Measurements from ENCODE around the gene SALL1.

The SALL1 gene

DNA sequence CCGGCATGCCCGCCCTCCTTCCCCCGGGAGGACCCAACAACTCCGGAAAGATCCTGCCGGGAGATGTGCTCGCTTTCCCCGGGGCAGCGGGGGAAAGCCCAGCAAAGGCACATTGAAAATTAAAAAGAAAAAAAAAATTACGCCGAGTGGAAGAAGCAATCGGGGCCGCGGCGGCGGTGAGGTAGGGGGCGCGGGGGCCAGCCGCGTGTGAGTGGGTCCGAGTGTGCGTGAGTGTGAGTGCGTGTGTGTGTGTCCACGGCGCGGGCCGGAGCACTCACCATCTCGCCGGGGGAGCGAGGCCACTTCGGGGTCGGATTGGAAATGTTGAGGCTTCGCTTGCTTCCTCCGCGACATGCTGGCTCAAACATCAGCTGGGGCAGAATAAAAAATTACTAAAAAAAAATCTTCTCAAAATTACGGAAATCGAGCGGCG is at the start of gene SALL1:
Gene SALL1, minus strand, starts transcription at position 383 of the 433 bp plus-strand sequence. Its CDS starts 29 bp downstream, at position 354.
- peak in 5 of 14 donors; percentile 55 to 83 (median 79) for DNase-seq

GRCh38 chr16:51200793-51201192 is 49.7 kb upstream of the SALL1 start:
- DNase-seq = no peak

DNA sequence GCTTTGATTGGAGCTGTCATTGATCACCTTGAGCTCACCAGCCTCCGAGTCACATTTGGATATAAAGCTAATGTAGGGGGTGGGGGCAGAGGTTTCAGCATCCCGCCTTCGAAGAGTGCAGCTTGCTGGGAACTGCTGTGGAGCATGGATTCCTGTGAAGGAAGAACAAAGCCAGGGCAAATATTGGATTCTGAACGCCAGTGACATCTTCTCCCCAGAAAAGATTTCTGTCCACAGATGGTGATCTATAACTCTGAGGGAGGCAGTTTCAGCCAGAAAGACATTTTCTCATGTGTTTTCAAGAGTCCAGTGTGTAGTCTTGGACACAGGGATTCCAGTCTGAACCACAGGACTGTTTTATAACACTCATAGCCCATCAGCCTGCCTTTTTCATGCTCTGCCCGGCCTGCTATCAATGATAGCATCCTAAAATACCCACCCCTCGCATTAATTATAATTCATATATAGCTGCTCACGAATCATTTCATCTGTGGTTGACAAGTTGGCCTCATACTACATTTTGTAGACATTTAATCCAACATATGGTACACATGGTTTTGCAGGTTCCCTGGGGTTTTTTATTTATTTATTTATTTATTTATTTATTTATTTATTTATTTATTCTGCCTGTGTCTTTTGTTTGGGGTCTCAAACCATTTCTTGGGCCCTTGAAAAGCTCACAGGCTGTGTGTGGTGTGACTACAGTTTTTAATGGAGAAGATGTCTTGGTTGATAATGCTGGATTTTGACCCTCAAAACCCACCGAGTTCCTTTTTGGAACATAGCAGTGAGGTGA is 47.1 kb upstream of the SALL1 start:
- DNase-seq = no peak

- DNase-seq = no peak
These were observed 42.8 kb upstream of the SALL1 start for GRCh38 chr16:51193879-51194278.

DNA sequence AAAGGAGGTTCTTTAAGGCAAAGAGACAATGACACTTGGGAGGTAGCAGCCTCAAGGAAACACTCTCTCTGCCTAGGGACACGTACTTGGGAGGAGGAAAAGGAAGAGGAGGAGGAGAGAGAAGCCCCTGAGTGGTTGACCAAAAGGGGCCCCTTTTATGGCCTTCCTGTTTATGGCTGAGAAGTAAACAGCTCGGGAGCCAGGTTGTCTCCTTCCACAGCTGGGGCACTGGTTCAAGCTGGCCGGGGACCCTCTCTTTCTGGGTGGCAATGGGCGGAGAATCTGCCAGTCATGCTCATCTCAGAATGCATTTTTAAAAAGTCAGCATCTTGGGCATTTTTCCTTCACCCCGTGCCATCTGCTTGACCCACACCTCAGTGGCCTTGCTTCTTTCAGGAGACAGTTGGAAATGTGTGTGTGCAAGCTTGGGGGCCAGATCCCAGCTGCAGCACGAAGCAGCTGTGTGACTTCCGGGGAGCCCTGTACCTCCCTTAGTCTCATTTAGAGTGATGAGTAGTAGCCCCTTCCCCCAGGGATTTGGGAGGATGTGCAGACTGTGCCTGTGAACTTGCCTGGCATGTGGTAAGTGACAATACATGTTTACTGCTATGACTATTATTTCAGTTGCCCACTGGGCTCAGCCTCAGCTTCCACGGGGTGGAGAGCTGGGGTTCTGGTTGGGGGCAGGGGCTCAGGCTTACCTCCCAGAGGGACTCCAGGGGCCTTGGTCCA is 33.8 kb upstream of the SALL1 start:
- no peak for DNase-seq

- no peak for DNase-seq
These were observed 30.4 kb upstream of the SALL1 start for GRCh38 chr16:51181503-51181811.

DNA sequence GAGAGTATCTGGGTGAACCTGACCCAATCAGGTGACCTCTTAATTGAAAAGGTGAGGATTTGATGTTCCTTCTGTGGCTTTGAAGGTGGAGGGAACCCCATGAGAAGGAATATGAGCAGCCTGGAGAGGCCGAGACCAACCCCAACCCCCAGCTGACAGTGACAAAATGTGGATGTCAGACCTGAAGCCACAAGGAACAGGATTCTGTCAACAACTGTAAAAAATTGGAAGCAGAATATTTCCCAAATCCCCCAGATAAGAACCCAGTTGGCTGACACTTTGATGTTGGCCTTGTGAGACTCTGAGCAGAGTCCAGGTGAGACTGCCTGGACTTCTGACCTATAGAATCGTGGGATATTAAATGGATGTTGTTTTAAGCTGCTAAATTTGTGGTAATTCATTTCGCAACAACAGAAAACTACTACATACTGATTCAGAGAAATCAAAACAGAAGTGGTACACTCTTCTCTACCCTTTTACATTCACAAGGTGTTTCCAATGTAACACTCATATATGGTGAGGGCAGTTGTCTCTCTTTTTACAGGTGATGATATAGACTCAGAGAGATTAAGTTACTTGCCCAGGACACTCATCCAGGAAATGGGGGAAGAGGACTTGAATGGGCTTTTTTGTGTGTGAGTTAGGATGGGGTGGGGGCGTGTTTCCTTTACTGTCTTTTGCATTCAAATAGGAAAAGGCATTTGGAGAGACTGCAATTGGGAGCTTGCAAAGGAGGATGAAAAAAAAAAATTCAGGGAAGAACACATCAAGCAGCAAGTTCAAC is 29.8 kb upstream of the SALL1 start:
- DNase-seq = no peak

GRCh38 chr16:51175081-51175480 is 24.0 kb upstream of the SALL1 start:
- no peak for DNase-seq

GRCh38 chr16:51172368-51172767 is 21.3 kb upstream of the SALL1 start:
- DNase-seq = no peak

DNA sequence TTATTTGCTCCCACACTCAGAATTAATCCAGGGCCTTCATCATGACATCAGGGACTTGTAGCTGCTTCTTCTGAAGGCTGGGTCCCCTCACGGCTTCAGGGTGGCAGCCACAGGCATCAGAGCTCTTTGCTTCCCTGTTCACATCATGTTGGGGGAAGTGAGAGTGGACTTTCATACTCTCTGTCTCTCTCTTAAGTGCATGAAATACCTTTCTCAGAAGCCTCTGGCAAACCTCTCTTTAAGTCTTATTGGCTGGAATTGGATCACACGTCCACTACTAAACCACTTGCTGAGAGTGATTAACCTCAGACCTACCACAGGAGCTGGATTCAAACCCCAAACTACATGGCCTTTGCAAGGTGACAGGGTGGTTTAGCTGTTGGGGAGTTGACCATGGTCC is 17.7 kb upstream of the SALL1 start:
- DNase-seq = no peak

DNA sequence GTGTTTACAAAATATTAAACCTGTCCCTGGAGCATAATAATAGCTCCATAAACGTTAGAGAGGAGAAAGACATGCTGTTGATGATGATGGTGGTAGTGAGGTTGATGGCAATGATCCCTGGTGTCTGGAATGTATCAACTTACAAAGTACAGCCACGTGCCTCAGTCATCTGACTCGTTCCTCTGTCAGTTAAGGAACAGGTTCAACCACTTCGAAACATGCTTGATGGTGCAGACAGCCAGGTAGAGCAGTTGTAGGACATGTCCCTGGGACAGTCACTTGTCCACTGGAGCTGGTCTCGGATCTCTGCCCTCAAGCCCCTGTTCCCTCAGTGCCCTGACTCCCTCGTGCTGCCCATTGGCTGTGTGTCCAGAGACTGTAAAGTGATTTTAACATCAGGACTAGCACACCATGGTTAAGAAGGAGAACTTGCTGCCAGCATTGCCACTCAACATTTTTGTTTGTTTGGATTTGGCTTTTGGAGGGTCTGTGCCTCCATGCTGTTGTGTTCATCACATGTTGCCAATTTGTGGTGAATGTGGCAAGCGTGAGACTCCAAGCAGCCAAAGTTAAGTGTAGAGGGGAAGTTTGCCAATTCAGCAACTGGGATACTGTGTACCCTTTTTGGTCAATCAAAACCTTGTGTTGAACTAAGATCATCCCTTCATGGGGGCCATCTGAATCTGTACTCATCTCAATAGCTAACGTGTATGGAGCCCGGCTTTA is 16.3 kb upstream of the SALL1 start:
- no peak for DNase-seq

GRCh38 chr16:51166541-51166940 is 15.5 kb upstream of the SALL1 start:
- no peak for DNase-seq

GRCh38 chr16:51166091-51166490 is 15.0 kb upstream of the SALL1 start:
- no peak for DNase-seq

DNA sequence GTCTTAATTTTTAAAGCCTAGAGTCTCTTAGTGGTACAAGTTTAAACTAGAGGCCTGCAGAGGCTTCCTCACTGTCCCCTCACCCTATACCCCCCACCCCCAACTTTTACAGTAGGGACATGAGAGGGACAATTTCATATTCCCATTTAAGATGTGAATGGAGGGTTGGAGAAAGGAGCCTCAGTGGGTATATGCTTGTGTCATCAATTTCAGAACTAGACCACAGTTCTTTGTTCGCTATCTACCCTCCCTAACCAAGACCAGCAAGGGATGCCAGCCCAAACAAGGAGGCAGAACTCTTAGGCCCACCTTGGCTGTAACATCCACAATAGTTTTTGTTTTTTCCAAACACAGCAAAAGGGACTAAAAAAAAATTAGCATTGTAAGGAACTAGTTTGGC is 14.0 kb upstream of the SALL1 start:
- DNase-seq = no peak

GRCh38 chr16:51164574-51164973 is 13.5 kb upstream of the SALL1 start:
- no peak for DNase-seq

DNA sequence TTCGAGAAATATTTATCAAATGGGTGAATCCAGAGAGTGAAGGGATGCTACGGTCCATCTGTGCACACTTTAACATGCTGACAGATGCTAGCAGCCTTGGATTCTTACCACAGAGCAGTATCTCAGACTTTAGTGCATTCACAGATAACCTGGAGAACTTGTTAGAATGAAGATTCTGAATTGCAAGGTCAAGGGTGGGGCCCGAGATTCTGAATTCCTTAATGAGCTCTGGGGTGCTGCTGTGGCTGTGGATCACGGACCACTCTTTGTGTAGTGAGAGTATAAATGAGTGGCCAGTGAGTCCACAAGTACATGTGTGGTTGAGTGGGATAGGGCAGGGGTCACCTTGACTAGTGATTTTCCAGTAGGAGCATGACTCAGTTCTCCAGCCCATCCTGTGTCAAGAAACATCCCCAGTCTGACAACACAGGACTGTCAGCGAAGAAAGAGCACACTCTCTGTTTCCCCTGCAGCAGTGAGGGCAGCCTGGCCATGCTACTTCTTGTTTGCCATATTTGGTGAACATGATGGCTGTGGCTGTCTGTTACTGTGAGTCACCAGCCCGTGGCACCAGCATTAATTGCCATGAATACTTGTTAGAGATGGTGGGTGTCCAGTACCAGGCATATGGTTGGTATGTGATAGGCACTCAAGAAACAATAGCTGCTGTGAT is 13.0 kb upstream of the SALL1 start:
- DNase-seq = peak in 2 of 14 donors; percentile 30 to 40

DNA sequence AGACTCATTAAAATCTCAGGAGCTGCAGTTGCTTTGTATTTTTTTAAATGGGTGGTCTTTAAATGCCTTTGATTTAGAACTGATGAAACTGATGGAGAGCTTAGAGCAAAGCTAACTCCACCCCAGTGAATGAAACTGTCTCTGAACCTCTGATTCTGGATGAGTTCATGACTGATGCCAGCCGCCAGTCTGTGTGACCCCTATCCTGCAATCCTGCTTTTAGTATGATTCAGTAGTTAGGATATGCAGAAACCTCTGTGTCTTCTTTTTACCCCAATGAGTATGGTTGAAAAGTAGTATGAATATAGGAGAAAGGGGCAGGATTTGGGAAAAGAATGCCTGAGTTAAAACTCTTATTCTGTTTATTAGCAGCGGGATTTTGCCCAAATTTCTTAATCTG is 12.3 kb upstream of the SALL1 start:
- no peak for DNase-seq

- DNase-seq = no peak
These were observed 10.5 kb upstream of the SALL1 start for GRCh38 chr16:51161440-51162195.

DNA sequence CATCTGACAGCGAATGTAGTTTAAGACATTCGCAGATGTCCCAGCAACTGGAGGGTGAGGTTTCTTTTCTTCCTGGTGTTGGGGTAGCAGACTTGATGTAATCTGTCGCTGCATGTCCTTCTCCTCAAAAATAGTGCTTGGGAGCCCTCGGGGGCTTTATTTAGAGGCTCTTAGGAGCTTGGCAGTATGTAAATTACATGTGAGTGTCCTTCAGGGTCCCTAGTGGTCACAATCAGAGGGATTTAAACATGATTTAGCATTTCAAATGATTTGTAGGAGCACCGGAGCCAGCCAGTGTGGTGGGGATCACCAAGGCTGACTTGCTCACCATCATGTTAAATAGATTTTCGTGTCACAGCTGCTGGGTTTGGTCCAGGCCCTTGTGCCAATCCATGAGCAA is 8.8 kb upstream of the SALL1 start:
- DNase-seq = no peak

DNA sequence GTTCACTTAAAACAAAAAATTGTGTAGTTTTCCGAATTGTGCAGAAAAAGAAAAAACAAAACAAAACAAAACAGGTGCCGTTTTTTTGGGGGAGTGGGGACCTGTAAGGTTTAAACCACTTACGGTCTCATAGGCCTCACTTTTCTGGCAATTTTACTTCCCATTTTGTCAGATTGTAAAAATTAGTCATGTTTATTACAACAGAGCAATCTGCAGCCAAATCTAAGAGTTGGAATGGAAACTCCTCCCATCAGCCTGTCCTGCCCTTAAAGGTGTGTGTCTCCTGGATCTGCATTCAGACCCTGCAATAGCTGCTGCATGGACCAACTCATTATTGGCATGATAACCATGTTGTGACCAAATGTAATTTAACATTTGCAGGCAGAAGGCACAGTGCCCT is 8.2 kb upstream of the SALL1 start:
- DNase-seq = no peak

DNA sequence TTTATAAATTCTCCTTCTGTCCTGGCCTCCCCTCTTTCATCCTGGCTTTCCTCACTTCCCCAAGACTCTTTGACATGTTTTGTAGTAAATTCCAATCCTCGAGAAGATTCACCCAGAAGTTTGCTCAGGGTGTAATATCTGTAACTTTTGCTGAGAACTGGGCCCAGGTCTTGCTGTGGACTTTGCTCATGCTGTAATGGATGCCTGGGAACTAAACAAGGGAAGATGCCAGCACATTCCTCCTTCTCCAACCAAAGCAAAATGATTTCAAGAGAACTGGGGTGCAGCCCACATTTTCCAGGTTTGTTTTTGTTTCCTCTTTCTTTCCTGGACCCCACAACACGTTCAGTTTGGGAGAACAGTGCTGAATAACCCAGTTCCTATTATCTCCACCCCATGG is 6.6 kb upstream of the SALL1 start:
- no peak for DNase-seq

Data from C1 segment of cervical spinal cord (tissue), 14 donors.